Activated CD4-positive, alpha-beta memory T cell treated with anti-CD3 and anti-CD28 coated beads for 36 hours (primary cell): Measurements from ENCODE around the gene SLC7A6. TPM values are rescaled to one million over a fixed set of nuclear protein-coding genes. Genes with fewer than 3 reads are reported as not detected.

Source experiments
- CTCF ChIA-PET: fragments of 350-600 bp; sonication (Branson Sonifier 250); formaldehyde crosslinking; loops from one replicate; lab custom pipeline; 2021; ENCODE audit warnings: antibody characterized with exemption, inconsistent platforms; lab: Charles Lee
- POLR2A ChIA-PET: fragments of 350-600 bp; sonication (Branson Sonifier 250); formaldehyde crosslinking; loops from one replicate; lab custom pipeline; 2021; ENCODE audit warnings: antibody characterized with exemption; lab: Charles Lee
- DNase-seq: peaks from one replicate; pipeline ENCODE4 v3.0.0-alpha.2; 2020
- H3K27ac Mint-ChIP-seq: one replicate; pipeline ENCODE4 v1.8.0; 2021; ENCODE audit warnings: mixed read lengths
- H3K27me3 Mint-ChIP-seq: one replicate; pipeline ENCODE4 v1.8.0; 2021; ENCODE audit warnings: mixed read lengths
- H3K36me3 Mint-ChIP-seq: one replicate; pipeline ENCODE4 v1.8.0; 2021; ENCODE audit warnings: mixed read lengths
- H3K4me1 Mint-ChIP-seq: one replicate; pipeline ENCODE4 v1.8.0; 2021; ENCODE audit warnings: low read depth, mixed read lengths
- H3K4me3 Mint-ChIP-seq: one replicate; pipeline ENCODE4 v1.8.0; 2021; ENCODE audit warnings: mild to moderate bottlenecking, mixed read lengths
- H3K9me3 Mint-ChIP-seq: one replicate; pipeline ENCODE4 v1.8.0; 2021; ENCODE audit warnings: mixed read lengths
- intact Hi-C: fragments of 100-400 bp; cut with micrococcal nuclease; formaldehyde crosslinking; loops from one replicate; pipeline ENCODE4 v1.15.1; 2023
- total RNA-seq, 2 experiments: library from RNA; stranded (reverse); gene quantifications; one replicate each; pipeline ENCODE4 v1.2.3, GENCODE V29; 2021

Gene SLC7A6
- total RNA-seq, 2 experiments from 2014 or later = 62.8 to 63.8 TPM

DNA sequence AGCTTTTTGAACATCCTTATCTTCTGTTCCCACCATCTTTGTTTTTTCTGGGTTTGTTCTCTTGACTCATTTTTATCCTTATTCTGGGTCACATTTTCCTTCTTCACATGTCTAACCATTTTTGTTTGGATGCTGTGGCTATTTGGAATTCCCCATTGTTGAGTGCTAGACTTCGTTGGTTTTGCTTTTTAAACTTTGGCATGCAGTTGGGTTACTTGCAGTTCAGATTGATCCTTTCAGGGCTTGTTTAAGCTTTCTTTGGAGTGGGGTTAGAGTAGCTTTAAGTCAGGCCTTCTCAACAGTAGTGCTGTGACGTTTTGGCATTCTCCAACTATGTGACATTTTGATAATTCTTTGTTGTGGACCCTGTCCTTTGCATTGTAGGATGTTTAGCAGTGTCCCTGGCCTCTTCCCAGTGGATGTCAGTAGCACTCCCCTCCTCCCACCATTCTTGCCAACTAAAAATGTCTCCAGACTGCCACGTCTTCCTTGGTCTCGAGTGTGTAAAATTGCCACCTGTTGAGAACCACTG lies 67.6 kb downstream of the SLC7A6 start:
- no peaks in the 10 kb centered on the region for H3K9me3 Mint-ChIP-seq
- H3K4me1 Mint-ChIP-seq = peaks cover 19% of the 10 kb centered on the region
- intact Hi-C loops = no loop called here
- no peak for DNase-seq
- H3K4me3 Mint-ChIP-seq = no peak overlapping the region
- POLR2A ChIA-PET = interaction anchor here (1.3 kb wide), 1 partner anchor 68 kb away, joined by 4 read pairs; the partner anchor contains the start of gene SLC7A6
- peak overlapping the region; percentile 50 for H3K27ac Mint-ChIP-seq
- H3K36me3 Mint-ChIP-seq = peaks cover 28% of the 10 kb centered on the region
- CTCF ChIA-PET = interaction anchor here (0.7 to 20.2 kb wide), 2 partner anchors 16 to 72 kb away, joined by 3 to 571 read pairs; partner anchors contain the start of gene SLC7A6
- H3K27me3 Mint-ChIP-seq = no peaks in the 10 kb centered on the region

DNA sequence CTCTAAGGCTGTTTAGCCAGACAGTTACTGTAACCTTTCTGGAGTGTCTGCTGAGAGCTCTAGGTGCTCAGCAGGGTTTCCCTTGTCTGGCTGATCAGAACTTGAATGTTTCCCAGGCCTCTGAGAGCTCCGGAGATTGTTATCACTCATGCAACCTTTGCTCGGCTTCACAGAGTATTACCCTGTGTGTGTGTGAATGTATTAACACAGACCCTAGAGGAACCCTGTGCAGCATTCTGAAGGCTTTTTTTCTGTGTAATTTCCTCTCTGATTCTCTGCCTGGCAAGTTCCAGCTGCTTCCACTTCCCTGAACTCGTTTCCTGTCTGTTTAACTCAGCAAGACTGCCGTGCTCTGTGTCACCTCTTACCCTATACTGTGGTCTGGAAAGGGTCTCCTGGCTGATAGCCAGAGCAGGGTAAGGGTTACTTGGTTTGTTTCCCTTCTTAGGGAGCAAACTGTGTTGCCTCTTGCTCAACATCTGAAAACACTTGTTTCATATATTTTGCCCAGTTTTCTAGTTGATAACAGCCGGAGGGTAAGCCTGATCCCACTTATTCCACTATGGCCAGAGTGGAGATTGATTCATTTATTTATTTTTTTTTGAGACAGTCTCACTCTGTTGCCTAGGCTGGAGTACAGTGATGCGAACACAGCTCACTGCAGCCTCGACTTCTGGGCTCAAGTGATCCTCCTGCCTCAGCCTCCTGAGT lies 68.2 kb downstream of the SLC7A6 start:
- H3K4me1 Mint-ChIP-seq = peaks cover 17% of the 10 kb centered on the region
- ChIA-PET CTCF (interaction anchor here (0.7 to 20.2 kb wide), 2 partner anchors 16 to 72 kb away, joined by 3 to 571 read pairs; partner anchors contain the start of gene SLC7A6), POLR2A (interaction anchor here (0.6 to 1.3 kb wide), 2 partner anchors 68 to 86 kb away, joined by 4 read pairs; partner anchors contain the start of gene SLC7A6)
- H3K36me3 Mint-ChIP-seq = peaks cover 32% of the 10 kb centered on the region
- no peaks in the 10 kb centered on the region for H3K9me3 Mint-ChIP-seq
- no peak overlapping the region for H3K4me3 Mint-ChIP-seq
- DNase-seq = no peak
- peak overlapping the region; percentile 50 for H3K27ac Mint-ChIP-seq
- H3K27me3 Mint-ChIP-seq = no peaks in the 10 kb centered on the region
- intact Hi-C loops = no loop called here

- Mint-ChIP-seq H3K4me1 (peaks cover 11% of the 10 kb centered on the region), H3K36me3 (peaks cover 50% of the 10 kb centered on the region), H3K27ac (no peak overlapping the region), H3K27me3 (no peaks in the 10 kb centered on the region), H3K9me3 (no peaks in the 10 kb centered on the region), H3K4me3 (no peak overlapping the region)
- ChIA-PET POLR2A (interaction anchor here (0.6 kb wide), 1 partner anchor 349 kb away, joined by 3 read pairs; no protein-coding TSS in a partner anchor), CTCF (interaction anchor here (0.7 to 20.2 kb wide), 3 partner anchors 33 to 75 kb away, joined by 3 to 571 read pairs (median 4); partner anchors contain the start of gene SLC7A6)
- intact Hi-C loops = no loop called here
- no peak for DNase-seq
Observed at GRCh38 chr16:68335175-68335574, 70.8 kb downstream of the SLC7A6 start.

DNA sequence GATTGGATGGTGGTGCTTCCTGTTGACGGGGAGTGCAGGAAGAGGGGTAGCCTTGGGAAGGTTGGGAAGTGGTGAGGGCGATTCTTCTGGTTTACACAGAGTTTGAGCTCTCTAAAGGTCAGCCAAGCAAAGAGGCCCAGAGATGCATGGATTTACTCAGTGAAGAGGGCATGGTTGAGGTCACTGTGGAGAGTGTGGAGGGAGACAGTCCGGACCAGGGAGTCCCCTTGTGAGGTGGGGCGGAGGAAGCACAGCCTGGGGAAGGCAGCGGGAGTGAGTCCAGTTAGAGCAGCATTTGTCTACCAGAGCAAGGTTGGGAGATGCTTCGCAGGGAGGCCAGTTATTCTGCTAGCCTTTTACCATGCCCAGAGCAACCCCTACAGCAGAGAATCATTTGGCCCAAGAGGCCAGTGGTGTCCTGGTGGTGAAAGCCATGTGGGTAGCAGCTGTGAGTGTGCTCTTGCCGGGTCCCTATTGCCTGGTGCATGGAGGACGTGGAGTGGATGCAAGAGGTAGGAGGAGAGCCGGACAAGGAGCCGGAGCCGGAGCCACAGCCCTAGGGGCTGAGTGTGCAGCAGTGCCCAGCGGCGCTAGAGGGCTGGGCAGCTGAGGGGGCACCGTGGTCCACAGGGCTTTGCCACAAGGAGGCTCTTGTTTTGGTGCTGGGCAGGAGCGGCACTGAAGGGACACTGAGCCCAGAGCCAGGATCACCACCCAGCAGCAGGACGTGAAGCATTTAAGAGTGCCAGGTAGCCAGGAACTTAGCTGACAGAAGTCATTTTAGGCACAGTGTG lies 74.2 kb downstream of the SLC7A6 start:
- Mint-ChIP-seq H3K27ac (no peak overlapping the region), H3K27me3 (no peaks in the 10 kb centered on the region), H3K9me3 (no peaks in the 10 kb centered on the region), H3K4me1 (no peaks in the 10 kb centered on the region), H3K4me3 (no peak overlapping the region), H3K36me3 (peaks cover 53% of the 10 kb centered on the region)
- no peak for DNase-seq
- ChIA-PET CTCF (interaction anchor here (1.0 to 3.6 kb wide), 3 partner anchors 10 to 76 kb away, joined by 3 to 32 read pairs (median 8); partner anchors contain the start of gene SLC7A6), POLR2A (no interaction called here)
- intact Hi-C loops = no loop called here

- CTCF ChIA-PET = interaction anchor here (0.7 to 3.6 kb wide), 3 partner anchors 10 to 142 kb away, joined by 3 to 32 read pairs (median 8); partner anchors contain the start of gene SLC7A6
- peaks cover 50% of the 10 kb centered on the region for H3K36me3 Mint-ChIP-seq
Observed at GRCh38 chr16:68339214-68339613, 74.9 kb downstream of the SLC7A6 start.

DNA sequence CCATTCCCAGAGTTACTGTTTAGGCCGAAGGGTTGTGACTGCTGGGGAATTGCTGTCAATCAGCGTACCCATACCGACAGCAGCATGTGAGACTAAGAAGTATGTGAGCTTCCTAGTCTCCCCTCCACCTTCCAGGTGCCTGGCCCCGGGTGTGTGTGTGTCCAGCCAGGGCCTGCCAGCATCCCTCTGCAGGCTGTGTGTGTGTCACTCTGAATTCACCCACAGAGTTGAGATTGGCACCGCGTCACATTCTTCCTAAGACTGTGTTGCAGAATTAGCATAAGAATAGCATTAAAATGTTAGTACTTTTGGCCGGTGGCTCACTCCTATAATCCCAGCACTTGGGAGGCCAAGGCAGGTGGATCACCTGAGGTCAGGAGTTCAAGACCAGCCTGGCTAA lies 78.3 kb downstream of the SLC7A6 start:
- no peaks in the 10 kb centered on the region for H3K4me1 Mint-ChIP-seq
- POLR2A ChIA-PET = no interaction called here
- CTCF ChIA-PET = interaction anchor here (1.5 kb wide), 2 partner anchors 18 to 79 kb away, joined by 3 read pairs; partner anchors contain the start of gene SLC7A6
- H3K4me3 Mint-ChIP-seq = no peak overlapping the region
- H3K27me3 Mint-ChIP-seq = no peaks in the 10 kb centered on the region
- intact Hi-C loops = no loop called here
- H3K9me3 Mint-ChIP-seq = no peaks in the 10 kb centered on the region
- no peak for DNase-seq
- no peak overlapping the region for H3K27ac Mint-ChIP-seq
- H3K36me3 Mint-ChIP-seq = peaks cover 59% of the 10 kb centered on the region

More at GRCh38 chr16:68339214-68339613, 74.9 kb downstream of the SLC7A6 start:
- DNase-seq = no peak
- Mint-ChIP-seq H3K4me1 (no peaks in the 10 kb centered on the region), H3K4me3 (no peak overlapping the region), H3K27ac (no peak overlapping the region), H3K27me3 (no peaks in the 10 kb centered on the region), H3K9me3 (no peaks in the 10 kb centered on the region)
- POLR2A ChIA-PET = no interaction called here
- intact Hi-C loops = no loop called here

DNA sequence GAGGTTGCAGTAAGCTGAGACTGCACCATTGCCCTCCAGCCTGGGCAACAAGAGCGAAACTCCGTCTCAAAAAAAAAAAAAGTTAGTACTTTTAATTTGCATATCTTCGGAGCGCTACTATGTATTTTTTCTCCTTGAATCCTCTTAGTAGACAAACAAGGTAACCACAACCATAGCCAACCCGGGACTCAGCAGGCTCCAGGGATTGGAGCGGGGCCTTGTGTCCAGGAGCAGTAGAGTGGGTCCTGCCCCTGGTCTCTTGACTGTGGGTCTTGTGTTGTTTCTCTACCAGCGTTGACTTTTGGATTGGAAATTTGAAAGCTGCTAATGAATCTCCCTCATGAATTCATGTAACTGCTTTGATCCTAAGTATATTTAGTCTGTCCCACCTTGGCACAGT lies 78.8 kb downstream of the SLC7A6 start:
- H3K27me3 Mint-ChIP-seq = no peaks in the 10 kb centered on the region
- H3K4me3 Mint-ChIP-seq = no peak overlapping the region
- CTCF ChIA-PET = no interaction called here
- H3K4me1 Mint-ChIP-seq = no peaks in the 10 kb centered on the region
- intact Hi-C loops = no loop called here
- POLR2A ChIA-PET = no interaction called here
- no peaks in the 10 kb centered on the region for H3K9me3 Mint-ChIP-seq
- DNase-seq = no peak
- H3K36me3 Mint-ChIP-seq = peaks cover 58% of the 10 kb centered on the region
- H3K27ac Mint-ChIP-seq = no peak overlapping the region

- no peak overlapping the region for H3K4me3 Mint-ChIP-seq
- intact Hi-C loops = no loop called here
- H3K27ac Mint-ChIP-seq = no peak overlapping the region
- no peaks in the 10 kb centered on the region for H3K9me3 Mint-ChIP-seq
- ChIA-PET CTCF (interaction anchor here (0.5 to 1.0 kb wide), 3 partner anchors 65 to 83 kb away, joined by 3 read pairs; no protein-coding TSS in a partner anchor), POLR2A (interaction anchor here (1.1 kb wide), 1 partner anchor 80 kb away, joined by 3 read pairs; no protein-coding TSS in a partner anchor)
- no peak for DNase-seq
- H3K36me3 Mint-ChIP-seq = peaks cover 58% of the 10 kb centered on the region
- no peaks in the 10 kb centered on the region for H3K27me3 Mint-ChIP-seq
- H3K4me1 Mint-ChIP-seq = no peaks in the 10 kb centered on the region
Observed at GRCh38 chr16:68344252-68344651, 79.9 kb downstream of the SLC7A6 start.

- no peaks in the 10 kb centered on the region for H3K27me3 Mint-ChIP-seq
- H3K4me1 Mint-ChIP-seq = no peaks in the 10 kb centered on the region
- CTCF ChIA-PET = no interaction called here
- no peaks in the 10 kb centered on the region for H3K9me3 Mint-ChIP-seq
- no peak overlapping the region for H3K4me3 Mint-ChIP-seq
- no peak for DNase-seq
- H3K27ac Mint-ChIP-seq = no peak overlapping the region
- POLR2A ChIA-PET = no interaction called here
- peaks cover 55% of the 10 kb centered on the region for H3K36me3 Mint-ChIP-seq
- intact Hi-C loops = no loop called here
Observed at GRCh38 chr16:68345351-68345810, 81.1 kb downstream of the SLC7A6 start.

DNA sequence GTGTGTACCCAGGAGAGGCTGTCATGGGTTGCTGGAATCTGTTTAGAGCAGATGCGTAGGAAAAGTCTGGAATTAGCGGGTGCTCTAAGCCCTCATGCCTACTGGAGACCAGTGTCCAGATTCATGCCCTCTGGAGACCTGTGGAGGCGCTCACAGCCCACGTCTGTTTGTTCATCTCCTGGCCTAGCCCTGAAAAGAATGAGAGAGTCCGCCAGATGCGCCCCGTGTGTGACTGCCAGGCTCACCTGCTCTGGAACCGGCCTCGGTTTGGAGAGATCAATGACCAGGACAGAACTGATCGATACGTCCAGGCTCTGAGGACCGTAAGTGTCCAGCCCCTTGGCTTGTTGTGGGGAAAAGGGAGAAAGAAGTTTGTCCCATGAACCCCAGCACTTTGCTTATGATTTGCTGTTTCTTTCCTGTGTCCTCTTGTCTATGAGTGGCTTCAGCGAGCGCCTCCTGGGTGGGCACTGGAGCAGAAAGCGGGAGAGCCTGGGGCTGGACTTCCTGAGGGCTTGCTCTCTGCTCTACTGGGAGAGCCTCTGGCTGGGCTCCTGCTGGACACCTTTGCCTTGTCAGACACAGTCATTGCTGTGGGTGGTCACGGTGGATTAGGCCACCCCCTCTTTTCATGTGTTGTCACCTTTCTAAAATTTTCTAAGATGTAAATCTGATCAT lies 81.8 kb downstream of the SLC7A6 start:
- Mint-ChIP-seq H3K27me3 (no peaks in the 10 kb centered on the region), H3K9me3 (no peaks in the 10 kb centered on the region), H3K4me1 (no peaks in the 10 kb centered on the region), H3K27ac (no peak overlapping the region), H3K36me3 (peaks cover 50% of the 10 kb centered on the region), H3K4me3 (no peak overlapping the region)
- ChIA-PET CTCF (no interaction called here), POLR2A (no interaction called here)
- intact Hi-C loops = no loop called here
- no peak for DNase-seq

DNA sequence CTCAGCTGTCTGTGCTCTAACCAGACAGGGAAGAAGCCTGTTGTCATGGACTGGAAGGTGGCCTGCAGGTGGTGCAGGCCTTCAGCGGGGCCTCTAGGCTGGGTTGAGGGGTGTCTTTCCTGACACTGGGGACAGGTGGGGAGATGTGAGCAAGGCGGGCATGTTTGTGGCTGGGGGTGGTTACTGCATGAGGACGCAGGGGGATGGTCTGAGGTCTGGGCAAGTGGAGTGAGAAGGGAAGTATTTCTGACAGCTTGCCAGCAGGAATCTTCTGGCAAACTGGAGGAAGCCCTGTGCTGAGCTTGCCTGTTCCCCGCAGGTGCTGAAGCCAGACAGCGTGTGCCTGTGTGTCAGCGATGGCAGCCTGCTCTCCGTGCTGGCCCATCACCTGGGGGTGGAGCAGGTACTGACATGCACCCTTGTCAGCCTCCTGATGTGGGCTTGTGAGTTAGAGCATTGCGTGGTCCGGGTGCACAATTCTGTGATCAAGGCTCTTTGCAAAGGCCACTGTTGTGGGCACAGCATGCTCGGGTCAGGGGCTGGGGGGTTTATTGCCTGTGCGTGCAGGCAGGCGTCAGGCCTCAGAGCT lies 82.7 kb downstream of the SLC7A6 start:
- ChIA-PET CTCF (interaction anchor here (0.9 to 1.0 kb wide), 2 partner anchors 66 to 83 kb away, joined by 3 to 4 read pairs; partner anchors contain the start of gene SLC7A6), POLR2A (no interaction called here)
- no peak overlapping the region for H3K27ac Mint-ChIP-seq
- H3K27me3 Mint-ChIP-seq = no peaks in the 10 kb centered on the region
- H3K4me1 Mint-ChIP-seq = no peaks in the 10 kb centered on the region
- no peak for DNase-seq
- H3K9me3 Mint-ChIP-seq = no peaks in the 10 kb centered on the region
- H3K4me3 Mint-ChIP-seq = no peak overlapping the region
- peaks cover 48% of the 10 kb centered on the region for H3K36me3 Mint-ChIP-seq
- intact Hi-C loops = no loop called here
